Measurements from ENCODE around the gene MARS1.

Gene MARS1

GRCh38 chr12:57475271-57476161 lies 12.4 kb upstream of the MARS1 start:
- H3K27me3 ChIP-seq (ENCODE audit: insufficient read depth, poor library complexity, severe bottlenecking) = no peaks in the 10 kb centered on the region
- DNase-seq (ENCODE audit: low read depth in 1 of 2, low spot score in 1 of 2) = no peak
- peak overlapping the region; percentile 90 for H3K27ac ChIP-seq (replicated peaks)
- H3K4me3 ChIP-seq (replicated peaks; ENCODE audit: insufficient read depth, low read length) = peak overlapping the region; percentile 62
- TF ChIP-seq SPI1 (IDR thresholded peaks at IDR 0.05; ENCODE audit: borderline replicate concordance, low read depth) (no peak), GABPA (IDR thresholded peaks at IDR 0.05; ENCODE audit: low read depth) (no peak), POLR2AphosphoS5 (IDR thresholded peaks at IDR 0.05; ENCODE audit: low read depth) (no peak), REST (IDR thresholded peaks at IDR 0.05; ENCODE audit: insufficient replicate concordance, low read depth) (no peak), CTCF (IDR thresholded peaks at IDR 0.05; ENCODE audit: insufficient read depth, low read length) (no peak)

GRCh38 chr12:57476162-57476992 lies 11.5 kb upstream of the MARS1 start:
- peak; percentile 57 to 78 for DNase-seq (ENCODE audit: low read depth in 1 of 2, low spot score in 1 of 2)
- TF ChIP-seq CTCF (IDR thresholded peaks at IDR 0.05; ENCODE audit: insufficient read depth, low read length) (peak; percentile 8), GABPA (IDR thresholded peaks at IDR 0.05; ENCODE audit: low read depth) (no peak), POLR2AphosphoS5 (IDR thresholded peaks at IDR 0.05; ENCODE audit: low read depth) (peak; percentile 51)
- no peaks in the 10 kb centered on the region for H3K27me3 ChIP-seq (ENCODE audit: insufficient read depth, poor library complexity, severe bottlenecking)
- peak overlapping the region; percentile 90 for H3K27ac ChIP-seq (replicated peaks)
- H3K4me3 ChIP-seq (replicated peaks; ENCODE audit: insufficient read depth, low read length) = peak overlapping the region; percentile 62

- TF ChIP-seq POLR2AphosphoS5 (IDR thresholded peaks at IDR 0.05; ENCODE audit: low read depth) = 0 out of 2 replicates have a peak, but pooled peaks have one; percentile 4
- no peak for TF ChIP-seq REST (IDR thresholded peaks at IDR 0.05; ENCODE audit: insufficient replicate concordance, low read depth)
- no peak for TF ChIP-seq SPI1 (IDR thresholded peaks at IDR 0.05; ENCODE audit: borderline replicate concordance, low read depth)
- TF ChIP-seq GABPA (IDR thresholded peaks at IDR 0.05; ENCODE audit: low read depth) = no peak
- no peak for TF ChIP-seq CTCF (IDR thresholded peaks at IDR 0.05; ENCODE audit: insufficient read depth, low read length)
- Histone ChIP-seq H3K4me3 (replicated peaks; ENCODE audit: insufficient read depth, low read length) (peak overlapping the region; percentile 62), H3K27me3 (ENCODE audit: insufficient read depth, poor library complexity, severe bottlenecking) (no peaks in the 10 kb centered on the region), H3K27ac (replicated peaks) (peak overlapping the region; percentile 90)
- DNase-seq (ENCODE audit: low read depth in 1 of 2, low spot score in 1 of 2) = no peak
Measured at GRCh38 chr12:57476993-57477709, 10.7 kb upstream of the MARS1 start.

All from HL-60 (cell line).